G401 (cell line): ENCODE measurements around the gene UNC13A. TPM values are rescaled to one million over a fixed set of nuclear protein-coding genes. Genes with fewer than 3 reads are reported as not detected.
"Not testable (repeated sequence)": the region's sequence is repeated elsewhere in the genome, so short reads cannot be mapped to it uniquely, and the experiment has no call there.

Source experiments
- DNase-seq: peaks from one replicate; pipeline ENCODE4 v3.0.0-alpha.2; 2015; ENCODE audit warnings: low spot score
- in situ Hi-C: cut with HindIII; loops from 2 replicates; pipeline ENCODE4 v1.10.0; 2016; ENCODE audit warnings: low sequenced_read_pairs, mixed read lengths
- total RNA-seq: library from RNA; depleted of rRNA; stranded (reverse); fragments of >200 nt; shearing (Covaris generic); gene quantifications from 2 replicates; pipeline ENCODE4 v1.2.3, GENCODE V29; 2014

UNC13A gene
- total RNA-seq, 1 experiment from 2014 or later, result 11.4 TPM

DNA sequence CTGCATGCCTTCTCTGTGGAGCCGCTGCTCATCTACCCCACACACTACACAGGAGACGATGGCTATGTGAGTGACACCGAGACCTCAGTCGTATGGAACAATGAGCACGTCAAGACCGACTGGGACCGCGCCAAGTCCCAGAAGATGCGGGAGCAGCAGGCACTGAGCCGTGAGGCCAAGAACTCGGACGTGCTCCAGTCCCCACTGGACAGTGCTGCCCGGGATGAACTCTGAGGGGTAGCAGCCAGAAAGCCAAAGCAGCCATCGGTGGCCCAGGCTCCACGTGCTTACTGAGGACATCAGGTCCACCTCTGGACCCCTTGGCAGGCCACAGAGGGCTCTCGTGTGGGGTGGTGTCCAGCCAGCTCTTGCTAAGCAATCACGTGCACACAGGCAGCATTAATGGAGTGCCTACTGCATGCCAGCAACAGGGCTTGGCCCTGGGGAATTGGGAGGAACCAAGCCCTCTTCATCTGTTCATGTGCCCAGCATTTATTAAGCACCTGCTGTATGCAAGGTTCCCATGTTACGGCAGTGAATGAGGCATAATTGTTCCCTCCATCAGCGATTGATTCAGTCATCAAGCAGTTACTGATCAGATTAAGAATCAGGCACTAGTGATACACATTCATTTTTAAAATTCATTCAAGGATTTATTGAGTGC lies 106.8 kb downstream of the UNC13A start:
- in situ Hi-C loops, result no loop called here
- no peak for DNase-seq

DNA sequence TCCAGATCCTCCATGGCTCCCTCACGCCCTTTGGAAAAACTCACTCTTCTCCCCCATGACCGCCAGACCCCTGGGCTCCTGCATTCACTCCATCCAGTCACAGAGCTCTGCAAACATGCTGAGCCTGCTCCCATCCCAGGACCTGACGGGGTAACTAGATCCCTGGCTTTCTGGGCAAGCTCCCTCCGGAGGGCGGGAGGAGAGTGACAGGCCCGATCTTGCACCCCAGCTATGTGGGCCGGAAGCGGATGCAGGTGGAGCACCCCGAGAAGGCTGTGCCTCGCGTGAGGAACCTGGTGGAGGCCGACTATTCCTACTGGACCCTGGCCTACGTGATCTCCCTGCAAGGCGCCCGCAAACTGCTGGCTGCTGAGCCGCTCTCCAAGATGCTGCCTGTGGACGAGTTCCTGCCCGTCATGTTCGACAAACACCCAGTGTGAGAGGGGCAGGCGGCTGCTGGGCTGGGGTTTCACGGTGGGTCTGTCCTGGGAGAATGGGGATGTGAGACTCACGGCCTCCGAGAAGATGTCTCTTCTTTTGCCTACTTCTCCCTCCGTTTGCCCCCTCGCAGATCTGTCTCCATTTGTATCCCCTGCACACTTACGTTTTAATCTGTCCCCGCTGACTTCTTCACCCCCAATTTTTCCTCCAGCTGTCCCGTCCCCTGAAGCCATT lies 107.5 kb downstream of the UNC13A start:
- DNase-seq, result no peak

DNA sequence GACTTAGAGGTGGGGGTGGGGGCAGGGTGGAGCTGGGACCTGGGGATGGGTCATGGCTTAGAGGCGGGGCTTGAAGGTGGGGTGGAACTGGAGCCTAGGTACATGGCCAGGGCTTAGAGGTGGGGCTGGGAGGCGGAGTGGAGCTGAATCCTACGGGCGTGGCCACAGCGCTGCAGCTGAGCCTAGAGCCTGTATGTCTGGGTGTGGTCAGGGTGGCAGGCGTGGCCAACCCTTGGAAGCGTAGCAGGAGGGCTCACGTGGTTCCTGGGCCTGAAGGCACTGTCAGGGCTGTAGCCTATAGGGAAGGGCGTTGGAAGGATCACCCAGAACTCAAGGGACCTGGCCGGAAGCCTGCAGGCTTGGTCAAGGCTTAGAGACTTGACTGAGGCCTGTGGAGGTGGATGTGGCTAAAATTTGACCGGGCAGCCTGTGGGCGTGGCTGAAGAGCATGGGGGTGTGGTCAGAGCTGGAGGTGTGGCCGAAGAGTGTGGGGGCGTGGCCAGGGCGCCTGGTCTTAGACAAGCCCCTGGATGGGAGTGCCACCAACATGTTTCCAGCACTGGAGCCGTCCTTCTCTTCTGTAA lies 108.4 kb downstream of the UNC13A start:
- in situ Hi-C loops, result no loop called here

More for the DNA sequence above, 107.5 kb downstream of the UNC13A start:
- in situ Hi-C loops, result no loop called here

DNA sequence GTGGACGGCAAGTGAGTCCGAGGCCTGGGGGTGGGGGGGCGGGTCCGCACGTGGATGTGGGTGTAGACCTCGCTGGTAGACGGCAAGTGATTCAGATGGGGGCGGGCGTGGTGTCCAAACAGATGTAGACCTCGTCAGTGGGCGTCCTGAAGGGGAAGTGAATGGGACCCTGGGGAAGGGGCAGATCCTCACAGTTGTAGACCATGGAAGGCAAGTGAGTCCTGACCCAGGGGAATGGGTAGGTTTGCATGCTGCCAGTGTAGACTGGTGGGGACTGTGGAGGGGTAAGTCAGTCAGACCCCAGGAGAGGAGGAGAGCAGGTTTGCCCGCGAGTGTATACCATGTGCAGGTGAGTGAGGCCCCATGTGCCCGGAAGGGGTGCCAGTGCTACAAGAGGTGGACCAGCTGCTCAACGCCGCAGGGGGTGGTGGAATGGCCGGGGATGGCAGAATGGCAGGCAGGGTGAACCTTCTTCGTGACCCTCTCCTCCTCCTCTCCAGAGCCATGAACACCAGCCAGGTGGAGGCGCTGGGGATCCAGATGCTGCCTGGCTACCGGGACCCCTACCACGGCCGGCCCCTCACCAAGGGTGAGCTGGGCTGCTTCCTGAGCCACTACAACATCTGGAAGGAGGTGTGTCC lies 110.6 kb downstream of the UNC13A start:
- in situ Hi-C loops, result no loop called here
- no peak for DNase-seq

More for the DNA sequence above, 108.4 kb downstream of the UNC13A start:
- peak; percentile 48 for DNase-seq

DNA sequence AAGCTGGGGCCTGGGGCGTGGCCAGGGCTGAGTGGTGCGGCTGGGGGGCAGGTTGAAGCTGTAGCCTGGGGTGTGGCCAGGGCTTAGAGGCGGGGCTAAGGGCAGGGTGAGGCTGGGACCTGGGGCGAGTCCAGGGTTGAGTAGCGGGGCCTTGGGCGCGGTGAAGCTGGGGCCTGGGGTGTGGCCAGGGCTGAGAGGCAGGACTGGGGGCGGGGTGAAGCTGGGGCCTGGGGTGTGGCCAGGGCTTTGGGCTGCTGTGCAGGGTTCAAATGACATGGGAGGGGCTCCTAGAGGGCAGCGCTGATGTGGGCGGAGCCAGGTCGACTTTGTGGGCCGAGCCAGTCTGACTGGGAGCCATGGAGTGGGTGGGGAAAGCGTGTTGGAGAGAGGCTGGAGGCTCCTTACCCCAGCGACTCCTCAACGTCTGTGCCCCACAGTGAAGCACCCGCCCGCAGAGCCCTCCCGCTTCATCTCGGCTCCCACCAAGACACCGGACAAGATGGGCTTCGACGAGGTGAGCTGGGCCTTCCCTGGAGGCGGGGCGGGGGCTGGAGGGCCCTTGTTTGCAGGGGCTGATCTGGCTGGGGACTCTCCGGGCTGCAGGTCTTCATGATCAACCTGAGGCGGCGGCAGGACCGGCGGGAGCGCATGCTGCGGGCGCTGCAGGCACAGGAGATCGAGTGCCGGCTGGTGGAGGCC lies 111.2 kb downstream of the UNC13A start:
- DNase-seq, result peak; percentile 52
- in situ Hi-C loops, result no loop called here

DNA sequence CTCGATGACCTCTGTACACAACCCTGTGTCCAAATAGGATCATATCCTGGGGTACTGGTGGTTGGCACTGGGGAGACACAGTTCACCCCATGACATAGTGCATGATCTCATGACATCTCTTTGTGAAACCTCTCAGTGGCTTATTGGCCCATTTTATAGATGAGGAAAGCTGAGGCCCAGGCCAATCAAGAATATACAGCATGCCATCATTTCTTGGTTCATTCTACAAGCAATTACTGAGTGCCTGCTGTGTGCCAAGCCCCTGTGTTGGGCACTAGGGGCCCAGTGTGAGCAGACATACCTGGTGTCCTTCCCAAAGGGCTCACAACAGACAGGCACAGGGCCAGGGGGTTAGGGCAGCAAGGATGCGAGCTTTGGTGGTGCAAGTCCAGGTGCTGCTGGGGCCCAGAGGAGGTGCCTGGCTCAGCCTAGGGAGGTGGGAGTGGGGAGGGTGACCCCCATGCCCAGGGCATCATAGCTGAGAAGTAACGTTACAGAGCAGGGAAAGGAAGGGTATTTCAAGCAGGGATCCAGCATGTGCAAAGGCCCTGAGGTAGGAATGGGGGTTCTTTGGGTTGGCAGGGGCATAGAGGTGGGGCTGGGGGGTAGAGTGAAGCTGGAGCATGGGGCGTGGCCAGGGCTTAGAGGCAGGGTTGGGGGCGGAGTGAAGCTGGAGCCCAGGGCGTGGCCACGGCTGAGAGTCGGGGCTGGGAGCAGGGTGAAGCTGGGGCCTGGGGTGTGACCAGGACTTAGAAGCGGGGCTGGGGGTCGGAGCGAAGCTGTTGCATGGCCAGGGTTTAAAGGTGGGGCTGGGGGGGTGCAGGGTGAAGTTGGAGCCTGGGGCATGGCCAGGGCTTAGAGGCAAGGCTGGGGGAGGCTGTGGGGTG lies 112.0 kb downstream of the UNC13A start:
- no peak for DNase-seq
- in situ Hi-C loops, result no loop called here

DNA sequence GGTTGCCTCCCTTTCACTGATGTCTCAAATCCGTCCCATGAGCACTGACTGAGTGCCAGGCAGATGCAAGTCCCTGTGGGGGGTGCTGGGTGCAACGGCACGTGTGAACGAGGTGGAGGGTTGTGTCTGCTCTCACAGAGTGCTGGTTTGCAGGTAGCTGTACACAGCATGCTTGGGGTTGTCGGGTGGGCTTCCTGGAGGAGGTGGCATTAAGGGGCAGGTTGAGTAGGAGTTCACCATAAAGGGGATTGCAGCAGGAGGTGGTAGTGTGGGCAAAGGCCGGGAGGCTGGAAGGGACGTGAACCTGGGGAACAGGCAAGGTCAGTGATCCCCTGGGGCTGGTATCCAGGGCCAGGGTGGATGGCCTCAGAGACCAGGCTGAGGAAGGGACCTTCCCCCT lies 115.5 kb downstream of the UNC13A start:
- in situ Hi-C loops, result no loop called here
- no peak for DNase-seq

DNA sequence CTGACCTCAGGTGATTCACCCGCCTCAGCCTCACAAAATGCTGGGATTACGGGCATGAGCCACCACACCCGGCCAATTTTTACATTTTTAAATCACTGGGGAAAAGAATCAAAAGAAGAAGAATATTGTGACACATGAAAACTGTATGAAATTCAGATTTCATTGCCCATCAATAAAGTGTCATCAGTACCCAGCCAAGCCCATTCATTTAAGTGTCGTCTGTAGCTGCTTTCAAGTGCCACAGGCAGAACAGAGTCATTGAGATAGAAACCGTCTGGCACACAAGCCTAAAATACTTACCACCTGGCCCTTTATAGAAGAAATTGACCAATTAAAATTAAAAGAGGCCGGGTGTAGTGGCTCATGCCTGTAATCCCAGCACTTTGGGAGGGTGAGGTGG lies 117.4 kb downstream of the UNC13A start:
- no peak for DNase-seq
- in situ Hi-C loops, result no loop called here

DNA sequence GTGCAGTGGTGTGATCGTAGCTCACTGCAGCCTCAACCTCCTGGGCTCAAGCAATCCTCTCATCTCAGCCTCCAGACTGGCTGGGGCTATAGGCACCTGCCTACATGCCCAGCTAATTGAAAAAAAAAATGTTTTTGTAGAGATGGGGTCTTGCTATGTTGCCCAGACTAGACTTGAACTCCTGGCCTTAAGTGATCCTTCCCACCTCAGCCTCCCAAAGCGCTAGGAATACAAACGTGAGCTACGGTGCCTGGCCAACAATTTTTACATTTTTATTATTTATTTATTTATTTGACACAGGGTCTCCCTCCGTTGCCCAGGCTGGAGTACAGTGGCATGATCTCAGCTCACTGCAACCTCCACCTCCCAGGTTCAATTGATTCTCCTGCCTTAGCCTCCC lies 117.9 kb downstream of the UNC13A start:
- DNase-seq, in situ Hi-C loops: not testable (repeated sequence)

DNA sequence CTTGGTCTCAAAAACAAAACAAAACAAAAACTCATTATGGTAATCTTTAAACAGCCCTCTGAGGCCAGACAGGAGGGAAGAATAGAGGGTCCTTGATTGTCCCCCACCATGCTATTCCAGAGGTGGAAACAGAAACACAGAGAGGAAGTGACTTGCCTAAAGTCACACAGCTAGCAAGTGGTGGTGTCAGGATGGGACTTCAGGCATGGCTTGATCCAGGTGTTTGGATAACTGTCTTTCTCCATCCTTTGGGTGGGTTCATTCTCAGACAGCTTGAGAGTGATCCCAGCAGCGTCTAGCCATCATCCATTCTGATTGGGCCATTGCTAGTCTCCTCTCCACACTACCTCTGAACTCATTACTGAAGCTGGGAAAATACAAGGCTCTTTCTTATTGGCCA lies 120.2 kb downstream of the UNC13A start:
- DNase-seq, result no peak
- in situ Hi-C loops, result no loop called here

DNA sequence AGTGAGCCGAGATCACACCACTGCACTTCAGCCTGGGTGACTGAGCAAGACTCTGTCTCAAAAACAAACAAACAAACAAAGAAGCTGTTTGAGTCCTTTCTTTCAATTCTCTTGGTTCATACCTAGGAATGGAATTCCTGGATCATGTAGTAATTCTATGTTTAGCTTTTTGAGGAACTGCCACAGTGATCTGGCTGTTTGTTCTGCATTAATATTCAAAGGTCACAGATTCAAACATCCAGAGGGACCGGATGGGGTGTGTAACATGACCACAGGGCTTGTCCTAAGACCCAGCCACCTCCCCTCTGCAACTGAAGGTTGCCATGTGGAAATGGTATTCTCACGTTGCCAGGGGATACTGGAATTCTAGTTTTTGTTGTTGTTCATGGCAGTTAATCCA lies 122.5 kb downstream of the UNC13A start:
- in situ Hi-C loops, result no loop called here
- no peak for DNase-seq

DNA sequence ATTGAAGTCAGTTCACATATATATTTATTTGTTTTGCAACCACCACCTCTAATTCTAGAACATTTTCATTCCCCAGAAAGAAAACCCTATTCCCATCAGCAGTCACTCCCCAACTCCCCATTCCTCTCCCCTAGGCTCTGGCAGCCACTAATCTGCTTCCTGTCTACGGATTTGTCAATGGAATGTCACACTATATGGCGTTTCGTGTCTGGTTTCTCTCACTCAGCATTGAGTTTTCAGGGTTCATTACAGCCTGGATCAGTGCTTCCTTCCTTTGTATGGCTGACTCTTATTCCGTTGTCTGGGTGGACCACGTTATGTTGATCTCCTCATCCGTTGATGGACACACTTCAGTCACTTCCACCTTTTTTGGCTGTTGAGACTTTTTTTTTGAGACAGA lies 123.4 kb downstream of the UNC13A start:
- in situ Hi-C loops, result no loop called here
- DNase-seq, result no peak

DNA sequence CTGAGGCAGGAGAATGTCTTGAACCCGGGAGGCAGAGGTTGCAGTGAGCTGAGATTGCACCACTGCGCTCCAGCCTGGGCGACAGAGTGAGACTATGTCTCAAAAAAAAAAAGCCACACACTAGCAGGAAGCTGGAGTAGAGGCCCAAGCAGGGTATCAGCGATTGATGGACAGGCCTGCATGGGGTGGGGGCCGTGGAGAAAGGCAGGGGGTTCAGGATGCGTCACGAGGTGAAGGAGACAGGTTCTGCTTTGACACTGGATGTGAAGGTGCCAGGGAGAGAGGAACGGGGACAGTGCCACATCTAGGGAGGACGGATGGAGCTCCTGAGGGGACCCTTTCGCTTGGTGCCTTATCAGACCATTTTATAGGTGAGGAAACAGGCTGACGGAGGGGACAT lies 125.6 kb downstream of the UNC13A start:
- in situ Hi-C loops, result no loop called here
- DNase-seq, result no peak

DNA sequence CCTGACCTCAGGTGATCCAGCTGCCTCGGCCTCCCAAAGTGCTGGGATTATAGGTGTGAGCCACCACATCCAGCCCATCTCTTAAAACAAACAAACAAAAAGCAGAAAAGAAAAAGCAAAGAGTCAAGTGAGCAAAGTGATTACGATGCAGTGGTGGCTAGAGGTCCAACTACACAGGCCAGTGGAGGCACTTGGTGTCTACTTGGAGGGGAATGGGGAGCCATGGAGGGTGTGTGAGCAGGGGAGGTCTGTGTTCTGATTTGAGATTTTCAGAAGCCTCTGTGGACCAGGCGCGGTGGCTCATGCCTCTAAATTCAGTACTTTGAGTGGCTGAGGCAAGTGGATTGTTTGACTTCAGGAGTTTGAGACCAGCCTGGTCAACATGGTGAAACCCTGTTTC lies 126.1 kb downstream of the UNC13A start:
- in situ Hi-C loops, result no loop called here
- DNase-seq, result no peak

DNA sequence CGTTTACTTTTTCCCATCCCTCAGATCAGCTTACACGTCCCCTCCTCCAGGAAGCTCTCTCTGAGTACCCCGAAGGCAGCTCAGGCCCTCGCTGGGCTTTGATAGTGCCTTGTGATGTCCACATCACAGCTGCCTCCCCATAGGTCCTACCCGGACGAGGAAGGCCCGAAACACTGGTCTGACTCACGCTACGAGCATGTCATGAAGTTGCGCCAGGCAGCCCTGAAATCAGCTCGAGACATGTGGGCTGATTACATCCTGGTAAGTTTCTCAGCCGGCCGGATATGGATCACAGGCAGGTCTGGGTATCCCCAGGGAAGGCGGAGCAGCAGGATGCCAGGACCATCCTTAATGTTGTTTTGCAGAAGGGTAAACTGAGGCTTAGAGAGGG lies 128.0 kb downstream of the UNC13A start:
- in situ Hi-C loops, result no loop called here
- DNase-seq, result no peak

DNA sequence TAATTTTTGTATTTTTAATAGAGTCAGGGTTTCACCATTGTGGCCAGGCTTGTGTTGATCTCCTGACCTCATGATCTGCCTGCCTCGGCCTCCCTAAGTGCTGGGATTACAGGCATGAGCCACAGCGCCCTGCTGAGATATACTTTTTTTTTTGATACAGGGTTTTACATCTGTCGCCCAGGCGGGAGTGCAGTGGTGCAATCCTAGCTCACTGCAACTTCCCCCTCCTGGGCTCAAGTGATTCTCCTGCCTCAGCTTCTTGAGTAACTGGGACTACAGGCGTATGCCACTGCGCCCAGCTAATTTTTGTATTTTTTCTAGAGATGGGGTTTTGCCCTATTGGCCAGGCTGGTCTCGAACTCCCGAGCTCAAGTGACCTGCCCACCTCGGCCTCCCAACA lies 130.7 kb downstream of the UNC13A start:
- no peak for DNase-seq
- in situ Hi-C loops, result no loop called here

DNA sequence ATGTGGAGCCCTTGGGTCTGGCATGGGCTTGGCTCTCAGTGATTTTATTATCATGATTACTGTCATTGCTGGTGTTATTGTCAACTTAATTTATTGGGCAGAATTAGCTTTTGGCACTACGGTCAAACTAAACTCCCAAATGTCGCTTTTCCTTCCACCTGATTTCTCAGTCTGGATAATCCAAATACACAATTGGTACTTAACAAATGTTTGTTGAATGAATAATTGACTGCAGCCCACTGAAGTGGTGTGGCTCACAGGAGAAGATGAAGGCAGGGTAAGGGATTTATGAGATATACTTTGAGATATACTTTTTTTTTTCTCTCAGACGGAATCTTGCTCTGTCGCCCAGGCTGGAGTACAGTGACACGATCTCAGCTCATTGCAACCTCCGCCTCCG lies 131.2 kb downstream of the UNC13A start:
- in situ Hi-C loops, result no loop called here
- DNase-seq, result no peak

DNA sequence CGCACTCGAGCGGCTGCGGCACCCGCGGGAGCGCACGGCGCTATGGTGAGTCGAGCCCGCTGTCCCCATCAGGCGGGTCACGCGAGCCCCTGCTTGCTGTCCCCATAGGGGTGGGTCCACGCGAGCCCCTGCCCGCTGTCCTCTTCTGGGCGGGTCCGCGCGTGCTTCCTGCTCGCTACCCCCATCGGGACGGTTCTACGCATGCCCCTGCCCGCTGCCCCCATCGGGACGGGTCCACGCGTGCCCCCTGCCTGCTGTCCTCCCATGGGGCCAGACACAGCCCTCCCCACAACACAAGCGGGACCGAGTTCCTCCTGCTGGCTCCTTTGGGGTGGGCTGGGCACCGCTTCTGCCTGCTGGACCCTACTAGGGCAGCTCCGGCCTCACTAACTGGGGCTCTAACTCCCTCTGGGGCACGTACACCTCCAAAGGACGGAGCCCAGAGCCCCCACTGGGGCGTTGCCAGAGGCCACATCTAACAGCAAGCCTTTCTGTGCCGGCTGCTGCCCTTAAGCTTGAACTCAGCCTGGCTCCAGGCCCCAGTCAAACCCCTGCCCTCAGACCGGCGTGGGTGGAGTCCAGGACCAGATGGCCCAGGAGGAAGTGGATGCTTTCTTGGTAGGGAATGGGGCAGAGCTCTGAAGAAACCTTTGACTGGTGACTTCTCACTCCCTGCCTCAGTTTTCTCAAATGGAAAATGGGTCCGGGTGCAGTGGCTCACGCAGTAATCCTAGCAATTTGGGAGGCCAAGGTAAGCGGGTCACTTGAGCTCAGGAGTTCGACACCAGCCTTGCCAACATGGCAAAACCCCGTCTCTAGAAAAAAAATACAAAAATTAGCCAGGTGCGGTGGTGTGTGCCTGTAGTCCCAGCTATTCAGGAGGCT lies 132.0 kb downstream of the UNC13A start:
- in situ Hi-C loops, result no loop called here
- DNase-seq, result peak; percentile 62
